Activated T-cell treated with anti-CD3 and anti-CD28 coated beads, Interleukin-2, amount 50 U/mL, for 72 hours (primary cell): ENCODE measurements around the gene CA9. TPM values are rescaled to one million over a fixed set of nuclear protein-coding genes. Genes with fewer than 3 reads are reported as not detected.
"Not testable (repeated sequence)": the region's sequence is repeated elsewhere in the genome, so short reads cannot be mapped to it uniquely, and the experiment has no call there.

ENCODE experiments used
- ATAC-seq, 2 donors: fragments of 150-1000 bp; cut with Tn5 transposase; replicated peaks in 1 of 2; 2 replicates each; pipeline ENCODE4 v1.10.0; 2021; ENCODE audit warnings: moderate library complexity in 2 of 2, mild to moderate bottlenecking in 1 of 2
- DNase-seq, 2 donors: peaks; one replicate each; pipeline ENCODE4 v3.0.0; 2021 to 2022; ENCODE audit warnings: mixed read lengths in 1 of 2
- H3K27ac Mint-ChIP-seq: one replicate; pipeline ENCODE4 v1.8.0; 2022; ENCODE audit warnings: mild to moderate bottlenecking, moderate library complexity, mixed read lengths
- H3K27me3 Mint-ChIP-seq: one replicate; pipeline ENCODE4 v1.8.0; 2022; ENCODE audit warnings: low read depth, mixed read lengths
- H3K36me3 Mint-ChIP-seq, 2 donors: one replicate each; pipeline ENCODE4 v1.8.0; 2022; ENCODE audit warnings: mixed read lengths in 2 of 2, mild to moderate bottlenecking in 1 of 2; ENCODE audit not compliant: insufficient read depth in 2 of 2
- H3K4me1 Mint-ChIP-seq: one replicate; pipeline ENCODE4 v1.8.0; 2022; ENCODE audit warnings: low read depth, mixed read lengths
- H3K4me3 Mint-ChIP-seq, 2 donors: one replicate each; pipeline ENCODE4 v1.8.0; 2022; ENCODE audit warnings: mild to moderate bottlenecking in 2 of 2, mixed read lengths in 2 of 2, moderate library complexity in 2 of 2
- H3K9me3 Mint-ChIP-seq, 2 donors: one replicate each; pipeline ENCODE4 v1.8.0; 2022; ENCODE audit warnings: mixed read lengths in 2 of 2
- total RNA-seq, 2 donors: library from RNA; stranded (reverse); gene quantifications; one replicate each; pipeline ENCODE4 v1.2.3, GENCODE V29; 2022

Gene CA9
- total RNA-seq, 2 donors from 2014 or later: 0.65 to 1.6 TPM

- Mint-ChIP-seq H3K36me3 (peaks cover 16 to 28% of the 10 kb centered on the region in 2 donors), H3K27ac (peak overlapping the region; percentile 72), H3K4me1 (peaks cover 66% of the 10 kb centered on the region)
- H3K9me3 Mint-ChIP-seq, ATAC-seq, H3K4me3 Mint-ChIP-seq, H3K27me3 Mint-ChIP-seq, DNase-seq: not testable (repeated sequence)
These were observed 32.2 kb upstream of the CA9 start for GRCh38 chr9:35641478-35641877.

DNA sequence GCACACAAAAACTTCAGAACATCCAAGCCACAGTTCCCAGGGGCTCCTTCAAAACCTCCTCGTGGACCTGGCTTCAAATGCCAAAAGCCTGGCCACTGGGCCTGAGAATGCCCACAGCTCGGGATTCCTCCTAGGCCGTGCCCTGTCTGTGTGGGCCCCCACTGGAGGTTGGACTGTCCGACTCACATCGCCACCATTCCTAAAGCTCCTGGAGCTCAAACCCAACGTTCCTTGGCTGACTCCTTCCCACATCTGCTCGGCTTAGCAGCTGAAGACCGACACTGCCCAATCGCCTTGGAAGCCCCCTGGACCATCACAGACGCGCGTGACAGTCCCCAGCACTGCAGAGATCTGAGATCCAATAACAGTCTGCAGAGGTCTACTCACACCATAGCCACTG is 30.7 kb upstream of the CA9 start:
- no peak for DNase-seq

GRCh38 chr9:35645736-35646135 is 28.0 kb upstream of the CA9 start:
- not testable (repeated sequence) for H3K9me3 Mint-ChIP-seq

More for the DNA sequence above, 30.7 kb upstream of the CA9 start:
- Mint-ChIP-seq H3K36me3 (peaks cover 14 to 28% of the 10 kb centered on the region in 2 donors), H3K9me3 (peaks cover 2 to 6% of the 10 kb centered on the region in 2 donors), H3K27me3 (no peaks in the 10 kb centered on the region), H3K27ac (no peak overlapping the region), H3K4me3 (no peak overlapping the region), H3K4me1 (peaks cover 64% of the 10 kb centered on the region)
- no peak for ATAC-seq

GRCh38 chr9:35646153-35646532 is 27.6 kb upstream of the CA9 start:
- H3K4me3 Mint-ChIP-seq: peak overlapping the region; percentile 94 to 97
- H3K4me1 Mint-ChIP-seq: peaks cover 59% of the 10 kb centered on the region
- DNase-seq: no peak
- H3K9me3 Mint-ChIP-seq: peaks cover 0 to under 1% of the 10 kb centered on the region in 2 donors
- no peaks in the 10 kb centered on the region for H3K27me3 Mint-ChIP-seq
- peaks cover 5 to 16% of the 10 kb centered on the region in 2 donors for H3K36me3 Mint-ChIP-seq
- ATAC-seq: peak in 1 of 2 donors; percentile 3
- peak overlapping the region; percentile 88 for H3K27ac Mint-ChIP-seq

More at GRCh38 chr9:35645736-35646135, 28.0 kb upstream of the CA9 start:
- not testable (repeated sequence) for DNase-seq, H3K27me3 Mint-ChIP-seq, ATAC-seq
- peaks cover 9 to 20% of the 10 kb centered on the region in 2 donors for H3K36me3 Mint-ChIP-seq
- H3K27ac Mint-ChIP-seq: peak overlapping the region; percentile 88
- peaks cover 59% of the 10 kb centered on the region for H3K4me1 Mint-ChIP-seq
- peak overlapping the region; percentile 94 to 97 for H3K4me3 Mint-ChIP-seq

GRCh38 chr9:35646533-35647265 is 27.0 kb upstream of the CA9 start:
- Mint-ChIP-seq H3K36me3 (peaks cover 5 to 13% of the 10 kb centered on the region in 2 donors), H3K4me3 (peak overlapping the region; percentile 94 to 97), H3K4me1 (peaks cover 65% of the 10 kb centered on the region), H3K27ac (peak overlapping the region; percentile 88), H3K9me3 (no peaks in the 10 kb centered on the region), H3K27me3 (no peaks in the 10 kb centered on the region)
- ATAC-seq (peak; percentile 88 to 90), DNase-seq (peak; percentile 92 to 94)

DNA sequence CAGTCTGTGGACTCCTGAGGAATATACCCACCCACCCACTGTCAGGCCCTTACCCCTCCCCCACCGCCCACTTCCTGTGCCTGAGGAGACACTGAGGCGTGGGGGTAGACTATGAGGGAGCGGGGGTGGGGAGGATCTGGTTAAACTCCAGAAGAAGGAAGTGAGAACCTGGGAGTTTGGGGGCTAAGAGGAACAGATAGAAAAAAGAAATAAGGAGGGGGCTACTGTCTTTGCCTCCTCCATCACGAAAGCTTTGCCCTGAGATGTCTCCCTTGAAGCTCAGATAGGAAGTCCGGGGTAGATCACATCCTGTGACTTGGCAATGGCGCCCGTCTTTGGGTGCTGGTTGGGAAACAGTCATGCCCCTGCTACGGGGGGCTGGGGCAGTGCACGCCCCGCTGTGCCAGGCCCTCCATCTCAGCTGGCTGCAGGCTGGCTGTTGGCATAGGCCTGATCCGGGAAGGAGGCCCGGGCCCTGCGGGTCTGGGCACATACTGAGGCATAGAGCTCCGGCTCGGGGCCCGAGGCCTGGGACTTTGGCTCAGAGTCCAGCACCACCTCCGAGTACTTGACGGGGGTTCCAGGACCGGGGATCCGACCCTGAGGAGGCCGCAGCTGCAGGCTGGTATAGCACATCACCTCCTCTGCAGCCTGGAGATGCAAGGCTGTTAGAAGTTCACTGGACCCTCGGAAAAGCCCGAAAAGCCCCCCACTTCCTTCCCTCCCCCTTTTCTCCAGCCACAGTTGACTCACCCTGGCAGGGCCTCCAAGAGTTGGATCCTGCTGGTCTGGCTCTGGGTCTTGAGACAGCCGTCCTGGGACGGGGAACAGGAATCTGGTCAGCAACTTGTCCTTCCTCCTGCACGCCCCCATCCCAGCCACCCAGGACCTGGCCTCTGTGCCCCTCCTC is 24.0 kb upstream of the CA9 start:
- ATAC-seq: peak in 1 of 2 donors; percentile 31
- H3K9me3 Mint-ChIP-seq: no peaks in the 10 kb centered on the region
- peak overlapping the region; percentile 94 to 97 for H3K4me3 Mint-ChIP-seq
- peaks cover 76% of the 10 kb centered on the region for H3K4me1 Mint-ChIP-seq
- peaks cover 4 to 5% of the 10 kb centered on the region in 2 donors for H3K36me3 Mint-ChIP-seq
- H3K27ac Mint-ChIP-seq: peak overlapping the region; percentile 80
- peak; percentile 47 to 54 for DNase-seq
- H3K27me3 Mint-ChIP-seq: no peaks in the 10 kb centered on the region

- Mint-ChIP-seq H3K27me3 (no peaks in the 10 kb centered on the region), H3K9me3 (no peaks in the 10 kb centered on the region), H3K27ac (peak within 1 kb of the TSS; percentile 80), H3K4me1 (peaks cover 68% of the 10 kb centered on the region), H3K4me3 (peak within 1 kb of the TSS; percentile 94 to 97), H3K36me3 (peaks cover 4% of the 10 kb centered on the region in 2 donors)
- peak; percentile 27 to 46 for DNase-seq
- ATAC-seq: peak in 1 of 2 donors; percentile 9
These were observed 23.2 kb upstream of the CA9 start, which contains the start of gene SIT1 for GRCh38 chr9:35650341-35651158. TSS of gene SIT1 (minus strand) at chr9:35650931. CDS start at chr9:35650853, 78 bp downstream.

DNA sequence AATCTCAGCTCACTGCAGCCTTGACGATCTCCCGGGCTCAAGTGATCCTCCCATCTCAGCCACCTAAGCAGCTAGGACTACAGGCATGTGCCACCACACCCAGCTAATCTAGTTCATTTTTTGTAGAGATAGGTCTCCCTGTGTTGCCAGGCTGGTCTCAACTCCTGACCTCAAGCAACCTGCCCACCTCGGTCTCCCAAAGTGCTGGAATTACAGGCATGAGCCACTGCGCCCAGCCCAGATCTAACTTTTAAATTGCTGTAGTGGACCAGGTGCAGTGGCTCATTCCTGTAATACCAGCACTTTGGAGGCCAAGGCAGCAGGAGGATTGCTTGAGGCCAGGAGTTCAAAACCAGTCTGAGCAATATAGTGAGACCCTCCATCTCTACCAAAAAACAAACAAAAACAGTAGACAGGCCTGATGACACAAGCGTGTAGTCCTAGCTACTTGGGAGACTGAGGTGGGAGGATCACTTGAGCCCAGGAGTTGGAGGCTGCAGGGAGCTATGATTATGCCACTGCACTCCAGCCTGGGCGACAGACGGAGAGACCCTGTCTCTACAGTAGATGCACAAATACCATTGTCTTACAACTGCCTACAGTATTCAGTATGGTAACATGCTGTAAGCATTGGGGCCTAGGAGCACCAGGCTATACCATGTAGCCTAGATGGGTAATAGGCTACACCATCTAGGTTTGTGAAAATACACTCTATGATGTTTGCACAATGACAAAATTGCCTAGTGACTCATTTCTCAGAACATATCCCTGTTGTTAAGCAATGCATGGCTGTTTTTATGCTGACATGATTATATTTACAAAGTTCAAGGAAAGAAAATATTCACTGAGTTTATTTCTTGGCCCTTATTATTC is 21.5 kb upstream of the CA9 start:
- H3K4me3 Mint-ChIP-seq: peak overlapping the region; percentile 94 to 97
- peaks cover 0 to 2% of the 10 kb centered on the region in 2 donors for H3K36me3 Mint-ChIP-seq
- no peaks in the 10 kb centered on the region for H3K9me3 Mint-ChIP-seq
- H3K4me1 Mint-ChIP-seq: peaks cover 68% of the 10 kb centered on the region
- DNase-seq: no peak
- H3K27ac Mint-ChIP-seq: peak overlapping the region; percentile 67
- peaks cover 4% of the 10 kb centered on the region for H3K27me3 Mint-ChIP-seq
- ATAC-seq: peak in 1 of 2 donors; percentile 10

- peaks cover 68% of the 10 kb centered on the region for H3K4me1 Mint-ChIP-seq
- no peak overlapping the region for H3K27ac Mint-ChIP-seq
- DNase-seq (no peak), ATAC-seq (no peak)
- no peak overlapping the region for H3K4me3 Mint-ChIP-seq
- no peaks in the 10 kb centered on the region for H3K9me3 Mint-ChIP-seq
- peaks cover 0 to 3% of the 10 kb centered on the region in 2 donors for H3K36me3 Mint-ChIP-seq
- H3K27me3 Mint-ChIP-seq: peaks cover 4% of the 10 kb centered on the region
These were observed 20.9 kb upstream of the CA9 start for GRCh38 chr9:35652829-35653209.

DNA sequence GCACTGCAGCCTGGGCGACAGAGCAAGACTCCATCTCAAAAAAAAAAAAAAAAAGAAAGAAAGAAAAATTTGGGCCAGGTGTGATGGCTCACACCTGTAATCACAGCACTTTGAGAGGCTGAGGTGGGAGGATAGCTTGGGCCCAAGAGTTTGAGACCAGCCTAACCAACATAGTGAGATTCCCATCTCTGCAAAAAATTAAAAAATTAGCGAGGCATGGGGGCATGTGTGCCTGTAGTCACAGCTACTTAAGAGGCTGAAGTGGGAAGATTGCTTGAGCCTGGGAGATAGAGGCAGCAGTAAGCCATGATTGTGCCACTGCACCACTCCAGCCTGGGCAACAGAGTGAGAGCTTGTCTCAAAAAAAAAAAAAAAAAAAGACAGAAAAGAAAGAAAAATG is 20.1 kb upstream of the CA9 start:
- H3K36me3 Mint-ChIP-seq: peaks cover 0 to 2% of the 10 kb centered on the region in 2 donors
- ATAC-seq: no peak

GRCh38 chr9:35656348-35656747 is 17.4 kb upstream of the CA9 start:
- no peak for ATAC-seq
- peak overlapping the region; percentile 11 to 93 for H3K4me3 Mint-ChIP-seq

More for the DNA sequence above, 20.1 kb upstream of the CA9 start:
- no peaks in the 10 kb centered on the region for H3K9me3 Mint-ChIP-seq
- peaks cover 63% of the 10 kb centered on the region for H3K4me1 Mint-ChIP-seq
- peaks cover 4% of the 10 kb centered on the region for H3K27me3 Mint-ChIP-seq
- DNase-seq: no peak
- no peak overlapping the region for H3K4me3 Mint-ChIP-seq
- H3K27ac Mint-ChIP-seq: no peak overlapping the region

More at GRCh38 chr9:35656348-35656747, 17.4 kb upstream of the CA9 start:
- Mint-ChIP-seq H3K27me3 (peaks cover 4% of the 10 kb centered on the region), H3K4me1 (peaks cover 71% of the 10 kb centered on the region), H3K9me3 (no peaks in the 10 kb centered on the region), H3K36me3 (peaks cover 3 to 4% of the 10 kb centered on the region in 2 donors), H3K27ac (peak overlapping the region; percentile 100)
- DNase-seq: no peak
